Bronchial epithelial cell (primary cell): ENCODE results near the gene TCF4. TPM values are rescaled to one million over a fixed set of nuclear protein-coding genes. Genes with fewer than 3 reads are reported as not detected.

Experiments
- DNase-seq: peaks from one replicate; pipeline ENCODE4 v3.0.0-alpha.2; 2010; ENCODE audit warnings: low read depth
- FAIRE-seq: peaks from 2 replicates; lab custom pipeline; 2011; peaks lifted over from hg19 to GRCh38; lab: Jason Lieb, UNC
- H3K27me3 ChIP-seq: 2 replicates; pipeline ENCODE4 v1.5.1; 2011; ENCODE audit warnings: low read length; ENCODE audit not compliant: control insufficient read depth, insufficient read depth
- H3K36me3 ChIP-seq: 2 replicates; pipeline ENCODE4 v1.5.1; 2011; ENCODE audit warnings: low read length; ENCODE audit not compliant: control insufficient read depth, insufficient read depth
- H3K4me3 ChIP-seq: 2 replicates; pipeline ENCODE4 v1.5.1; 2011; ENCODE audit warnings: mild to moderate bottlenecking, low read depth, low read length, control low read depth
- CTCF ChIP-seq: IDR thresholded peaks from 2 replicates; pipeline ENCODE4 v1.5.1; 2011; ENCODE audit warnings: mild to moderate bottlenecking, moderate library complexity, low read length, control low read depth, inconsistent platforms; ENCODE audit not compliant: insufficient read depth, severe bottlenecking
- total RNA-seq: library from RNA; depleted of rRNA; stranded (reverse); fragments of >200 nt; gene quantifications from 2 replicates; pipeline ENCODE4 v1.2.1, GENCODE V29; 2014

Gene TCF4
- total RNA-seq, 1 donor from 2014 or later: 10.0 TPM

GRCh38 chr18:55365342-55365741 is 222.7 kb downstream of the TCF4 start:
- H3K36me3 ChIP-seq: no peaks in the 10 kb centered on the region
- DNase-seq (no peak), FAIRE-seq (no peak)
- H3K27me3 ChIP-seq: no peaks in the 10 kb centered on the region
- no peak overlapping the region for H3K4me3 ChIP-seq
- TF ChIP-seq CTCF: no peak

- no peak for FAIRE-seq
- no peak overlapping the region for H3K4me3 ChIP-seq
Measured at GRCh38 chr18:55362303-55362702, 225.7 kb downstream of the TCF4 start.

GRCh38 chr18:55361492-55362250 is 226.3 kb downstream of the TCF4 start:
- H3K36me3 ChIP-seq: no peaks in the 10 kb centered on the region
- H3K27me3 ChIP-seq: no peaks in the 10 kb centered on the region
- H3K4me3 ChIP-seq: no peak overlapping the region
- TF ChIP-seq CTCF: no peak
- FAIRE-seq: no peak
- DNase-seq: no peak

More at GRCh38 chr18:55362303-55362702, 225.7 kb downstream of the TCF4 start:
- no peaks in the 10 kb centered on the region for H3K36me3 ChIP-seq
- H3K27me3 ChIP-seq: no peaks in the 10 kb centered on the region
- DNase-seq: no peak
- no peak for TF ChIP-seq CTCF

- Histone ChIP-seq H3K36me3 (no peaks in the 10 kb centered on the region), H3K27me3 (no peaks in the 10 kb centered on the region), H3K4me3 (no peak overlapping the region)
- TF ChIP-seq CTCF: no peak
- DNase-seq (no peak), FAIRE-seq (no peak)
Measured at GRCh38 chr18:55360061-55360460, 227.9 kb downstream of the TCF4 start.

DNA sequence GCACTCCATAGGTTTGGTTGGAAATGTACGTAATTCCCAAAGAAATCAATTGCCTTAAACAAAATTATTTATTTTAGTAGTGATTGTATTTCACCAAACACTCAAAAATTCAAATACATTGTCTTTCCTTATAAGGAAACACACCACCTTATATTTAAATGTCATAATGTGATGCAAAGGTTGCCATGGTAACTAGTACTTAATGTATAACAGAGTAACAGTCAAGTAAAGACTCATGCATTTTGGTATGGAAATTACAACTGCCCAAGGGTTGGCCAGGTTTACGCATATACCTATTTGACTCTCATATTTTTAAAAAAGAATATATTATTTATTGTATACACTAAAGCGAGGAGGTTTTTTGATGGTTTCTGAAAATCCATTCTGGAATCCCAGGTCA is 231.2 kb downstream of the TCF4 start:
- DNase-seq (no peak), FAIRE-seq (no peak)
- no peaks in the 10 kb centered on the region for H3K36me3 ChIP-seq
- TF ChIP-seq CTCF: no peak
- no peaks in the 10 kb centered on the region for H3K27me3 ChIP-seq
- no peak overlapping the region for H3K4me3 ChIP-seq

- H3K4me3 ChIP-seq: no peak overlapping the region
- TF ChIP-seq CTCF: no peak
- FAIRE-seq (no peak), DNase-seq (no peak)
- no peaks in the 10 kb centered on the region for H3K27me3 ChIP-seq
- H3K36me3 ChIP-seq: no peaks in the 10 kb centered on the region
Measured at GRCh38 chr18:55355223-55355622, 232.8 kb downstream of the TCF4 start.
